Measurements from ENCODE around the gene OR6N1.

Gene OR6N1, protein sequence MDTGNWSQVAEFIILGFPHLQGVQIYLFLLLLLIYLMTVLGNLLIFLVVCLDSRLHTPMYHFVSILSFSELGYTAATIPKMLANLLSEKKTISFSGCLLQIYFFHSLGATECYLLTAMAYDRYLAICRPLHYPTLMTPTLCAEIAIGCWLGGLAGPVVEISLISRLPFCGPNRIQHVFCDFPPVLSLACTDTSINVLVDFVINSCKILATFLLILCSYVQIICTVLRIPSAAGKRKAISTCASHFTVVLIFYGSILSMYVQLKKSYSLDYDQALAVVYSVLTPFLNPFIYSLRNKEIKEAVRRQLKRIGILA

DNA sequence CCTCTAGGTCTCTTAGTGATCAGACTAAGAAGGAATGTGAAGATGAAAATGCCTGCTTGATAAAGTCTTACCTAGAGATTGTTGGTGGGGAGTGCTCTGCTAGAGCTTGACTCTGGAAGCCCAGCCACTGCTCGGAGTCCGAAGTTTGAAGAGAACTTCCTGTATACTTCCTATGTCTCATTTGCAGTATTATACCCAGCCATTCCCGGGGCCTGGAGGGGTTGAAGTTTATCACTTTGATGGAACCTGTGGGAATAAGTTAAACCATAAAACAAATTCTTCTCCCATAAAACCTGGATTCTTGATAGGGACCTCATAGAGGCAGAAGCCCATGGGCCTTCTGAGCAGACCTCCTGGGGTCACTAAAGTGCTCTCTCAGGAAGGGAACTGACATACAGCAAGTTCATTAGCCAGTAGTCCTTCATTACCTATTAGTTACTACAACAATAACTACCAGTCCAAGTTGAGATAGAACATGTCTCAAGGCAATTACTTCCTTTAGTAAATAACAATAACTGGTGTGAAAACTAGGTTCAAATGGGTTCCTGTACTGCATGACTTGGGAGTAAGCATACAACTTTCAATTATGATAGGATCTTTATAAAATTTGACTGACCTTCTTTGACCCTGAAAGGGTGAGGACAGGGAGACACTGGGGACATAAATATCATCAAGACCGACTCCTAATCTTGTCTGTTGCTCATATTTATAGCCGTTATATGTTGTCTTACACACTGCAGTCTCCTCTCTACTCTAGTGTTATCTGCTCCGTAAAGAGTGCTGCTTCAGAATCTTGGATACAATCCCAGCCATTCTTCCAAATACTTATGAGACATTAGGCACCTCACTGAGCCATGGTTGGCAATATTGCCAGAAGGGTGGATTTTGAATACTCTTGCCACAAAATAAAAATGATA, at the start of gene OR6N1:
Gene OR6N1, minus strand, starts transcription at position 246 of the 917 bp plus-strand sequence. CDS start 5,513 bp downstream, outside the sequence.
- Mint-ChIP-seq H3K9me3 (no peaks in the 10 kb centered on the region), H3K27ac (no peak within 1 kb of the TSS), H3K36me3 (ENCODE audit: low read depth) (no peaks in the 10 kb centered on the region), H3K27me3 (peaks cover 26% of the 10 kb centered on the region), H3K4me3 (no peak within 1 kb of the TSS), H3K4me1 (ENCODE audit: low read depth) (no peaks in the 10 kb centered on the region)

DNA sequence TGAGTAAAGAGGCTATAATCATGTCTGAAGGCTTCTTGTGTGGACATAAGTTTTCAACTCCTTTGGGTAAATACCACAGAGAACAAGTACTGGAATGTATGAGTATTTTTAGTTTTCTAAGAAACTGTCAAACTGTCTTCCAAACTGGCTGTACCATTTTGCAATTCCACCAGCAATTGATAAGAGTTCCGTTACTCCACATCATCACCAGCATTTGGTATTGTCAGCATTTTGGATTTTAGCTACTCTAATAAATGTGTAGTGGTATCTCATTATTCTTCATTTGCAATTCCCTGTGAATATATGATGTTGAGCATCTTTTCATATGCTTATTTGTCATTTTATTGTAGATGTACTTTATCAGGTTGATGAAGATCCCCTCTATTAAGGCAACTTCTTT, 49.7 kb upstream of the OR6N1 start:
- Mint-ChIP-seq H3K27me3 (peaks cover 20% of the 10 kb centered on the region), H3K4me3 (no peak overlapping the region), H3K9me3 (no peaks in the 10 kb centered on the region), H3K4me1 (ENCODE audit: low read depth) (peaks cover 15% of the 10 kb centered on the region), H3K36me3 (ENCODE audit: low read depth) (no peaks in the 10 kb centered on the region), H3K27ac (no peak overlapping the region)

DNA sequence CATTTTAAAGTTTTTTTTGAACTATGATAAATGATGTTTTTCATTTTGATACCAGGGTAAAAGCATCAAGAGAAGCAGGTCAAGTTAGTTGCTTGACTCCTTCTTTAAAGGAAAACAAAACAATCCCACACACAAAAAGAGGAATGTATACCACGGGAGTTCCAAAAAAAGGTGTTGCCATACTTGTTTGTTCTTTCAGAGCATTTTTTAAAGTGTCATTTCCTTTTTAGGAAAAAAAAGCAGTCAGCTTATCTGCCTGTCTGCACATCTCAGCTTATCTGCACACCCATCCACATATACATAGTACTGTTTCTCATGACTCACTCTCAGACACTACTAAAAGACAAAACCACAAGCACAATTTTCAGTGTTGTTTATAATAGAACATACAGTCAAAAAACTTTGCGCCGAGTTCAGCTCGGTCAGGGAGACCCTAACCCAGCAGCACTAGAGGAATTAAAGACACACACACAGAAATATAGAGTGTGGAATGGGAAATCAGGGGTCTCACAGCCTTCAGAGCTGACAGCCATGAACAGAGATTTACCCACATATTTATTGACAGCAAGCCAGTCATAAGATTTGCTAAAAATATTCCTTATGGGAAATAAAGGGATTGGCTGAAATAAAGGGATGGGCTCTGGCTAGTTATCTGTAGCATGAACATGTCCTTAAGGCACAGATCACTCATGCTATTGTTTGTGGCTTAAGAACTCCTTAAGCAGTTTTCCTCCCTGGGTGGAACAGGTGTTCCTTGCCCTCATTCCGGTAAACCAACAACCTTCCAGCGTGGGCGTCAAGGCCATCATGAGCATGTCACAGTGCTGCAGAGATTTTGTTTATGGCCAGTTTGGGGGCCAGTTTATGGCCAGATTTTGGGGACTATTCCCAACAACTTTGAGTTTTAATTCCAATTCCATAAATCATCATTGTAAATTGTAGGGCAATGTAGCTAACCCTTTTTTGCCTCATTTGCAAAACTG, 47.8 kb upstream of the OR6N1 start:
- Mint-ChIP-seq H3K27ac (no peak overlapping the region), H3K4me3 (peak overlapping the region; percentile 7), H3K9me3 (no peaks in the 10 kb centered on the region), H3K27me3 (peaks cover 16% of the 10 kb centered on the region), H3K4me1 (ENCODE audit: low read depth) (peaks cover 15% of the 10 kb centered on the region), H3K36me3 (ENCODE audit: low read depth) (no peaks in the 10 kb centered on the region)

DNA sequence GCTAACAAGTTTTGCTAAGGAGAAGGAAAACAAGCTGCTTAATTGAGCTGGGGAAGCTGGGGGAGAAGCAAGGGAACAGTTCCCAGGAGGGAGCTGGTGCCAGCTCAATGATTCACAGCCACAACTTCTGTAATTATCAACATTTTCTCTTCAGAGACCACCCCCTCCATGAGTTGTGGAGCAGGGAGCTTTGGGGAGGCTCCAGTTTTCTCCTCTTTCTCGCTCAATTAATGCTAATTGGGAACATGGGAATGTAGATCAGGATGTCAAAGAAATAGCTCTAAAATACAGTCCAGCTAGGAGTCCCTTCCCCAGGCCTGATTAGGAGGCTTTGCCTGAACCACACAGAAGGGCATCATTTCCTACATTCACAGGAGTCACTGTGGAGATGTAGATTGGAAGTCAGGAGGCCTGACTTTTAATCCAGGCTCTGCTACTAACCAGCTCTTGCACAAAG, 47.0 kb upstream of the OR6N1 start:
- H3K27ac Mint-ChIP-seq: peak overlapping the region; percentile 21
- H3K27me3 Mint-ChIP-seq: peaks cover 16% of the 10 kb centered on the region
- H3K4me1 Mint-ChIP-seq (ENCODE audit: low read depth): peaks cover 15% of the 10 kb centered on the region
- no peaks in the 10 kb centered on the region for H3K36me3 Mint-ChIP-seq (ENCODE audit: low read depth)
- no peaks in the 10 kb centered on the region for H3K9me3 Mint-ChIP-seq
- H3K4me3 Mint-ChIP-seq: no peak overlapping the region

DNA sequence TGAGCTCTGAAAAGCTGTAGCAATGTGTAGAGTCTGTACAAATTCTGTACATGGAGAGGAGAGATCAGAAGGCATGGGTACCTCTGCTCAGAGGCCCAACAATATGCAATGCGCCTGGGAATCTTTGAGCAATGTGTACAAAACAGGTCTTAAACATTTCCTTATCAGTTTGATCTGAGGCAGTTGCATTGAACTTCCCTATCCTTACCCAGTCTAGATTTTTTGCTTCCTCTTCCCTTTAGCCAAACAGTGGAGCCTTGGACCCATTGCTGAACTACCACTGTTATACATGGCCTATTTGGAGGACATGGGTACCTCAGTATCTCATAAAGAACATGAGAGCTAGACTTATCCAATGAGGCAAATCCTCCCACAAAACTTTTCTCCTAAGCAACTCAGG, 46.6 kb upstream of the OR6N1 start:
- Mint-ChIP-seq H3K27ac (peak overlapping the region; percentile 21), H3K4me1 (ENCODE audit: low read depth) (peaks cover 15% of the 10 kb centered on the region), H3K4me3 (no peak overlapping the region), H3K36me3 (ENCODE audit: low read depth) (no peaks in the 10 kb centered on the region), H3K9me3 (no peaks in the 10 kb centered on the region), H3K27me3 (peaks cover 14% of the 10 kb centered on the region)

DNA sequence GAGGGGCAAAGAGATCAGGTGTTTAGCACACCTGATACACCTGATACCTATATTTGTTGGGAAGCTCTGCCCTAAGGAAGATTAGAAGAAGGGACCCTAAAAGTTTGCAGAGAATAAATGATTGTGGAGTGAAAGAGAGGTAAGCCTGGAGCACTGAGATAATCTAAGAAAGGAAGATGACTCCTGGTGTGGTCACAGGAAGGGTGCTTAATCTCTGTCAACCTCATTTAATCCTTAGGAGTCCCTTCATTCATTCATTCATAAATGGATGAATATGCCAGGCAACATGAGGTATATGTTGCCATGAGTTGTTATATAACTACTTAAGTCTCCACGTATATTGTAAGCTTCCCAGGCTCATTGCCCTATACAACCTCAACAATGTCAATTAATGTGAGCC, 43.0 kb upstream of the OR6N1 start:
- Mint-ChIP-seq H3K4me3 (no peak overlapping the region), H3K4me1 (ENCODE audit: low read depth) (peaks cover 15% of the 10 kb centered on the region), H3K27ac (no peak overlapping the region), H3K36me3 (ENCODE audit: low read depth) (no peaks in the 10 kb centered on the region), H3K27me3 (no peaks in the 10 kb centered on the region), H3K9me3 (no peaks in the 10 kb centered on the region)

DNA sequence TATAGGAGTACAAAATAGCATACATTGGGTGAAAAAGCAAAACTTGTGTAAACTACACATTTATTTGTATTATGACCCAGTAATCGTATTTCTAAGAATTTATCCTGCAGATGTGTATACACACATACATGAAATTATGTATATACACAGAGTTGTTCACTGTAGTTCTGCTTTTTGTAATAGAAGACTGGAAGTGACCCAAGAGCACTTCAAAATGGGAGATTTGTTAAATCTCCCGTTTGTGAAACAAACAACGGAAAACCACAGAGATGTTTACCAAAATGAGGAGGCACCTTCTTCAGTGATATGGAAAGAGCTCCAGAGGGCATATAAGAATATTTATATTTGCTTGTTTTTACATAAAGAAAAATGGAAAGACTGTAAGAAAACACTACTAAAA, 41.2 kb upstream of the OR6N1 start:
- Mint-ChIP-seq H3K9me3 (no peaks in the 10 kb centered on the region), H3K36me3 (ENCODE audit: low read depth) (no peaks in the 10 kb centered on the region), H3K4me1 (ENCODE audit: low read depth) (no peaks in the 10 kb centered on the region), H3K27ac (no peak overlapping the region), H3K27me3 (no peaks in the 10 kb centered on the region), H3K4me3 (no peak overlapping the region)

DNA sequence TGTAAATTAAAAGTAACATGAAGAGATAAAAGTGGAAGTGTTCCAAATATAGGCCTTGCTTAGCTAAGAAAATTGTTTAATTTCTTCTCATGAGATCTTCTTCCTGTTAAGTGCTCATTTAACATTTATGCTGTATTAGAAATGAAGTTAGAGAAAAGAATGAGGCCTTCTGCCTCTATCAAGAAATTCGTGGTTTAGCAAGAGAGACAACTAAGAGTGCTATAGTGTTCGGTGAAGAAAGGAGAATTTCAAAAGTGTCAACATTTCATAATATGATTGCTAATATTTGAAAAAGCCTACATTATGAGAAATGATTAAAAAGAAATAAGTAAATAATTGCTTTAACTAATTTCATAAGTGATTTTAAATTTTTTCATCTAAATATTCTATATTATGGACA, 40.3 kb upstream of the OR6N1 start:
- H3K9me3 Mint-ChIP-seq: no peaks in the 10 kb centered on the region
- no peaks in the 10 kb centered on the region for H3K4me1 Mint-ChIP-seq (ENCODE audit: low read depth)
- H3K27me3 Mint-ChIP-seq: no peaks in the 10 kb centered on the region
- no peaks in the 10 kb centered on the region for H3K36me3 Mint-ChIP-seq (ENCODE audit: low read depth)
- no peak overlapping the region for H3K4me3 Mint-ChIP-seq
- no peak overlapping the region for H3K27ac Mint-ChIP-seq

DNA sequence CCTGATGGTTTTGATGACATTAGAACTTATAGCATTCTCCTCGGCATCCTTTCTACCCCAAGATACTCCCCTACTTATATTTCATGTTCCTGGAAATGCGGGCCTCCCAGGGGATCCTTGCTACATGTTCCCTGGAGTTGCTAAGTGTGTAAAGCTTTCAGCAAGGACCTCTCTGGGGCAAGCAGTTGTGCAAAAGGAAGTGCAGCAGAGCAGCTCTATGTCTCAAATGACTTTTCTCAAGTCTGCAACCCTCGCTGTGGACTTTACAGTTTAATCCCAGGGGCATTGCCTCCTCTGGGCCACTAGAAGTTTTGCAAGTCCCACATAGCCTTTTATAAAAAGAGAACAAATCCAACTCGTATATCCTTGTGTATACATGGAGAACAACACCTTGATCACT, 38.3 kb upstream of the OR6N1 start:
- H3K9me3 Mint-ChIP-seq: no peaks in the 10 kb centered on the region

DNA sequence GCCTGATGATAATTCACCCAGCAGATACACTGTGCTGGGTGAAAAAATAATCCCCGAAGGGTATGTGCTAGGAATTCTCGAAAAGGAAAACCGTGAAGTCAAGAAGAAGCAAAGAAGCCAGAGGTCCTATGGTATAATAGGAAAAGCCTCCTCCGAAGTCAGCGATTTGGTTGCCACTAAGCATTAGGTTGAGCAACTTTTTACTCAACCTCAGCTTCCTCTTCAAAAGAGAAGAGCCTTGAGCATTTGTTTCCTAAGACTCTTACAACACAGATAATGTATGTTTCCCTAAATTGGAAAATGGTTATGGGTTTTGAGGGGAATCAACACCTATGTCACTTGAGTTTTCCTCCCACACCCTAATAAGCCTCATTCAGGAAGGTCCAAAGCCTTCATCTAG, 37.9 kb upstream of the OR6N1 start:
- Mint-ChIP-seq H3K4me3 (no peak overlapping the region), H3K4me1 (ENCODE audit: low read depth) (no peaks in the 10 kb centered on the region), H3K9me3 (no peaks in the 10 kb centered on the region), H3K27me3 (peaks cover 5% of the 10 kb centered on the region), H3K36me3 (ENCODE audit: low read depth) (no peaks in the 10 kb centered on the region), H3K27ac (no peak overlapping the region)

More for the DNA sequence above, 38.3 kb upstream of the OR6N1 start:
- no peak overlapping the region for H3K4me3 Mint-ChIP-seq
- peaks cover 5% of the 10 kb centered on the region for H3K27me3 Mint-ChIP-seq
- no peak overlapping the region for H3K27ac Mint-ChIP-seq
- H3K4me1 Mint-ChIP-seq (ENCODE audit: low read depth): no peaks in the 10 kb centered on the region
- no peaks in the 10 kb centered on the region for H3K36me3 Mint-ChIP-seq (ENCODE audit: low read depth)

DNA sequence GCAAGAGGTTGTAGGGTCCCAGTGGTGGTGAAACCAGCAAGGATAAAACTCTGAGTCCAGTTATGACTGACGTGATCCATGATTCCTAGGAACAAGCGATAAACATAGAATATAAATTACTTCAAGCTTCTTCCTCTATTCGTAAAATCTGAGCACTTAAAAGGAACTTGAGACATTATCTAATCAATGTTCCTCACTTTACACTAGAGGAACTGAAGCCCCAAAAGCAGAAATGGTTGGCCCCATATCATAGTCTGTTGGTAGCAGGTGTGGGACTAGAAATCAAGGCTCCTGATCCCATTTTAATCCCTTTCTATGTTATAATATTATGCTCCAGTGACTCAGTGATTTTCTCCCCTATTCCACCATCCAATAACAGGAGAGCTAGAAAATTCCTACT, 37.3 kb upstream of the OR6N1 start:
- Mint-ChIP-seq H3K4me3 (no peak overlapping the region), H3K36me3 (ENCODE audit: low read depth) (no peaks in the 10 kb centered on the region), H3K27ac (no peak overlapping the region), H3K4me1 (ENCODE audit: low read depth) (no peaks in the 10 kb centered on the region), H3K27me3 (peaks cover 5% of the 10 kb centered on the region), H3K9me3 (no peaks in the 10 kb centered on the region)

DNA sequence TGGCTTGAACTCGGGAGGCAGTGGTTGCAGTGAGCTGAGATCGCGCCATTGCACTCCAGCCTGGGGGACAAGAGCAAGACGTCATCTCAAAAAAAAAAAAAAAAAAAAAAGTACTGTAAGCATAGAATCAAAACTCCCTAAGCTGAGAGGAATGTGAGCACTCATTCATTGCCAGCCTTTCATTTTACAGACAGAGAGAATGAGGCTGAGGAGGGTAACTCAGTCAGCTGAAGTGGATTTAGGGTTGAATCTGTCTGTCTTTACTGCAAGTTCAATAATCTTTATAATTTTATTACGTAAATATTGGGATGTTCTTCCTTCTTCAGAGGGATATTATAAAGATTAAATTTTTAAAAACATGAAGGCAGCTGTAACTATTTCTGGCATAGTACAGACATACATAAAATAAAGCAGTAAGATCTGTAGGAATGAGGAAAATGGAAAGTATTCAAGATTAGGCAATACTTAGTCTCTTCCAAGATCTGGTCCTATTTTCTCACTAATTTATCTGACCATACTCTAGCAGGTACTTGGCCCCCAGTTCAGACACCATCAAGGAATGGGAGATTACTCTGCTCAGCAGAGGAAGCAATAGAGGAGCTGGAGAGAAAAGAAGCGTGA, 35.0 kb upstream of the OR6N1 start:
- Mint-ChIP-seq H3K4me1 (ENCODE audit: low read depth) (no peaks in the 10 kb centered on the region), H3K9me3 (no peaks in the 10 kb centered on the region), H3K27ac (no peak overlapping the region), H3K36me3 (ENCODE audit: low read depth) (no peaks in the 10 kb centered on the region), H3K4me3 (no peak overlapping the region), H3K27me3 (peaks cover 19% of the 10 kb centered on the region)

DNA sequence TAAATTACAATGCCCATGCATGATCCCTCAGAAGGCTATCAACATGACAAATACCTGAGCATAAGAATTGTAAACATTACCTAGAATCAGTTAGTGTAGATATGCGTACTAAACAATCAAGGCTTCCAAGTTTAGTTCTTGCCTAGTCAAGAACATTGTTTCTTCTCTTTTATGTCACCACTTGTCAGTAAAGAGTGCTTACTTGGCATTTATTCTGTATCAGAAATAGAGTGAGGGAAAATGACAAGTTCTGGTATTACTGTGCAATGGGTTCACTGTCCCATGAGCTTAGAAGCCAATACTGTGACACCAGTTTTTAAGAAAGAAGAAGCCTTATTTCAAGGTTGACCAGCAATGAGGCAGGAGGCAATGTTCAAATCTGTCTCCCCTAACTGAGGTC, 31.7 kb upstream of the OR6N1 start:
- Mint-ChIP-seq H3K36me3 (ENCODE audit: low read depth) (no peaks in the 10 kb centered on the region), H3K4me3 (no peak overlapping the region), H3K27me3 (peaks cover 30% of the 10 kb centered on the region), H3K4me1 (ENCODE audit: low read depth) (peaks cover 7% of the 10 kb centered on the region), H3K27ac (no peak overlapping the region), H3K9me3 (no peaks in the 10 kb centered on the region)

DNA sequence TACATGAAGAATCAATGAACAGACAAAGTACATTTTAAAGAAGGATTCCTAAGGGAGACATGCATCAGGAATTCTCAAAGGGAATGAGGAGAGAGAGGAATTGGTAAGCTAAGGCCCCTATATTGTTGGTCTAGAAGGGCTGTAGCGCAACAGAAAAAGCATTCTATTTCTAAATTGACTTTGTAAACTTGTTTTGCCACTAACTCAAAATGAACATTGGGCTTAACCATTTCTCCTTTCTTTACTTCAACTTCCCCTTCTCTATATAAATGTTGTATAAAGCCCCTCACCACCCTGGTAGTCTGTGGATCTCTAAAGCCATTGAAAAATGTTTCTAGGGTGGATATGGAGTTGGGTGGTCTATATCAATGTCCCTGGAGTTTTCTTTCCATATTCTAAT, 29.4 kb upstream of the OR6N1 start:
- no peaks in the 10 kb centered on the region for H3K9me3 Mint-ChIP-seq
- no peaks in the 10 kb centered on the region for H3K36me3 Mint-ChIP-seq (ENCODE audit: low read depth)
- peaks cover 30% of the 10 kb centered on the region for H3K27me3 Mint-ChIP-seq
- H3K4me1 Mint-ChIP-seq (ENCODE audit: low read depth): peaks cover 7% of the 10 kb centered on the region
- no peak overlapping the region for H3K27ac Mint-ChIP-seq
- no peak overlapping the region for H3K4me3 Mint-ChIP-seq

Measured in stimulated activated naive CD8-positive, alpha-beta T cell treated with anti-CD3 and anti-CD28 coated beads, Interleukin-15, Interleukin-2, amounts not matched to agents 100 ng/mL and 50 ng/mL, for 24 hours (primary cell).